OCI-LY3 (cell line): ENCODE results near the gene MTHFR.

Experiments
- H2AFZ ChIP-seq: fragments of 200-600, 300-600 bp; shearing (Covaris generic); 2 replicates; pipeline ENCODE4 v1.6.0; 2014; ENCODE audit warnings: antibody characterized with exemption, low read depth, low read length
- H3K27ac ChIP-seq: fragments of 200-600, 300-600 bp; sonication (generic); 2 replicates; pipeline ENCODE4 v1.5.1; 2014; ENCODE audit warnings: mild to moderate bottlenecking, low read length, moderate library complexity, mixed read lengths
- H3K27me3 ChIP-seq: fragments of 200-600, 300-600 bp; sonication (generic); 2 replicates; pipeline ENCODE4 v1.6.1; 2014; ENCODE audit warnings: low read depth, low read length, mixed read lengths
- H3K36me3 ChIP-seq: fragments of 200-600, 300-600 bp; sonication (generic); replicated peaks from 2 replicates; pipeline ENCODE3; 2014; ENCODE audit warnings: low read depth, low read length, mixed read lengths
- H3K4me1 ChIP-seq: fragments of 300-600, 200-600 bp; sonication (generic); 2 replicates; pipeline ENCODE4 v1.6.1; 2014; ENCODE audit warnings: low read length, mixed read lengths
- H3K4me2 ChIP-seq: fragments of 200-600, 300-600 bp; sonication (generic); 2 replicates; pipeline ENCODE4 v1.6.1; 2014; ENCODE audit warnings: low read length, mixed read lengths
- H3K4me3 ChIP-seq: fragments of 300-600, 200-600 bp; sonication (generic); 2 replicates; pipeline ENCODE4 v1.5.1; 2014; ENCODE audit warnings: antibody characterized with exemption, mild to moderate bottlenecking, low read length, moderate library complexity
- H3K79me2 ChIP-seq: fragments of 300-600, 200-600 bp; shearing (Covaris generic); 2 replicates; pipeline ENCODE4 v1.6.1; 2014; ENCODE audit warnings: mild to moderate bottlenecking, low read length, mixed read lengths
- H3K9ac ChIP-seq: fragments of 300-600, 200-600 bp; shearing (Covaris generic); 2 replicates; pipeline ENCODE4 v1.6.0; 2014; ENCODE audit warnings: mild to moderate bottlenecking, low read length, moderate library complexity
- H3K9me3 ChIP-seq: fragments of 200-600, 300-600 bp; shearing (Covaris generic); 2 replicates; pipeline ENCODE4 v1.6.1; 2014; ENCODE audit warnings: low read length, mixed read lengths; ENCODE audit not compliant: insufficient read depth
- H4K20me1 ChIP-seq: fragments of 200-600, 300-600 bp; sonication (generic); 2 replicates; pipeline ENCODE4 v1.6.1; 2016; ENCODE audit warnings: low read length, mixed read lengths; ENCODE audit not compliant: insufficient read depth
- EZH2phosphoT487 ChIP-seq: fragments of 200-600 bp; shearing (Covaris generic); IDR thresholded peaks from 2 replicates; pipeline ENCODE4 v1.6.1; 2018; ENCODE audit warnings: antibody characterized with exemption, mixed run types, low read depth
- TF ChIP-seq, protein P1 (sequence below): fragments of 200-600, 300-600 bp; sonication (generic); IDR thresholded peaks from 2 replicates; pipeline ENCODE4 v1.5.1; 2014; ENCODE audit warnings: antibody characterized with exemption, low read length, low read depth

MTHFR gene

DNA sequence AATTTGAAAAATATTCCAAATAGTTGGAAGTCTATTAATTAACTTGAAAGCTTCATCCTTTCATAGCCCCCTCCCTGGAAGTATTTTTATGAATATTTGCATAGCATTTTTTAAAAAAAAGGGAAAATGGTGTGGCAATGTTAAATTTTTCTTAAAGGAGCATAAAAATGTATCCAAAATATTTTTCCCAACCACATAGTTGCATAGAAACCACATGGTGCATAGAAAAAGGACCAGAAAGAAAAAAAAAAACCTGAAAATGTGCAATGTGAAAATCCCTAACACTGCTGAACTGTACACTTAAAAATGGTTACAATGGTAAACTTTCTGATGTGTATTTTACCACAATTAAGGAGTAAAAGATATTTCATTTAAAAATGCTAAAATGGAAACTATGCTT, 35.8 kb downstream of the MTHFR start:
- no peaks in the 10 kb centered on the region for H4K20me1 ChIP-seq
- no peaks in the 10 kb centered on the region for H3K79me2 ChIP-seq
- no peaks in the 10 kb centered on the region for H3K9me3 ChIP-seq
- H3K4me3 ChIP-seq, result no peak overlapping the region
- no peak overlapping the region for H3K9ac ChIP-seq
- H3K4me1 ChIP-seq, result peaks cover 8% of the 10 kb centered on the region
- TF ChIP-seq EZH2phosphoT487, result no peak
- TF ChIP-seq, protein P1, sequence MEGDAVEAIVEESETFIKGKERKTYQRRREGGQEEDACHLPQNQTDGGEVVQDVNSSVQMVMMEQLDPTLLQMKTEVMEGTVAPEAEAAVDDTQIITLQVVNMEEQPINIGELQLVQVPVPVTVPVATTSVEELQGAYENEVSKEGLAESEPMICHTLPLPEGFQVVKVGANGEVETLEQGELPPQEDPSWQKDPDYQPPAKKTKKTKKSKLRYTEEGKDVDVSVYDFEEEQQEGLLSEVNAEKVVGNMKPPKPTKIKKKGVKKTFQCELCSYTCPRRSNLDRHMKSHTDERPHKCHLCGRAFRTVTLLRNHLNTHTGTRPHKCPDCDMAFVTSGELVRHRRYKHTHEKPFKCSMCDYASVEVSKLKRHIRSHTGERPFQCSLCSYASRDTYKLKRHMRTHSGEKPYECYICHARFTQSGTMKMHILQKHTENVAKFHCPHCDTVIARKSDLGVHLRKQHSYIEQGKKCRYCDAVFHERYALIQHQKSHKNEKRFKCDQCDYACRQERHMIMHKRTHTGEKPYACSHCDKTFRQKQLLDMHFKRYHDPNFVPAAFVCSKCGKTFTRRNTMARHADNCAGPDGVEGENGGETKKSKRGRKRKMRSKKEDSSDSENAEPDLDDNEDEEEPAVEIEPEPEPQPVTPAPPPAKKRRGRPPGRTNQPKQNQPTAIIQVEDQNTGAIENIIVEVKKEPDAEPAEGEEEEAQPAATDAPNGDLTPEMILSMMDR, result no peak
- no peak overlapping the region for H2AFZ ChIP-seq
- H3K4me2 ChIP-seq, result no peak overlapping the region
- no peak overlapping the region for H3K27ac ChIP-seq
- no peaks in the 10 kb centered on the region for H3K36me3 ChIP-seq
- no peaks in the 10 kb centered on the region for H3K27me3 ChIP-seq

DNA sequence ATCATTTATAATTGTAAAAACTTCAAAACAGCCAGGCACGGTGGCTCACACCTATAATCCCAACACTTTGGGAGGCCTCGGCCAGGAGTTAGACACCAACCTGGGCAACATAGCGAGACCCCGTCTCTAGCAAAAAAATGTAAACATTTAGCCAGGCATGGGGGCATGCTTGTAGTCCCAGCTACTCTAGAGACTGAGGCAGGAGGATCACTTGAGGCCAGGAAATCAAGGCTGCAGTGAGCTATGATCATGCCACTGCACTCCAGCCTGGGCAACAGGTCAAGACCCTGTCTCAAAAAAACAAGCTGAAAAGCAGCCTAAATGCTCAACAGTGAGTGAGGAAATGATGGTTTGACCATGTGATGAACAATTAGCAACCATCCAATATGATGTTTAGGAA, 36.5 kb downstream of the MTHFR start:
- no peak overlapping the region for H3K4me3 ChIP-seq

DNA sequence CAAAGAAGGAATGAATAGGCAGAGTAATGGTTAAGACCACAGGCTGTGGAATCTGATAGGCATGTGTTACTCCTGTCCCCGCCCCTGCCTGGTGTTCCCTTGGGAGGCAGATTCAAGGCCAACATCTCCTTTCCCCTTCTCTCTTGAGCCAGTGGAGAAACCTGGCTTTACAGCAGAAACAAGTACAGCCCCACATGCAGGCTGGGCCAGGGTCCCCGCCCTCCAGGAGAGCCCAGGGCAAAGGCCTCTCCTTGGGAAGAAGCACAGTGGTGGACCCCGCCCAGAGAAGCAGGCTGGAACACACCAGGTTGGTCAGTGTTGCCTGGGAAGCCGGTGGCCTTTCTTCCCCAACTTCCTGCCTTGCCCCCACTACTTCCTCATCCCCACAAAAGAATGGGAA, 36.9 kb downstream of the MTHFR start:
- TF ChIP-seq, protein P1, result no peak
- no peak for TF ChIP-seq EZH2phosphoT487
- H3K27ac ChIP-seq, result no peak overlapping the region
- H3K9me3 ChIP-seq, result no peaks in the 10 kb centered on the region
- no peaks in the 10 kb centered on the region for H3K27me3 ChIP-seq
- no peak overlapping the region for H3K4me3 ChIP-seq
- H2AFZ ChIP-seq, result no peak overlapping the region
- H3K79me2 ChIP-seq, result no peaks in the 10 kb centered on the region
- no peaks in the 10 kb centered on the region for H3K36me3 ChIP-seq
- H3K9ac ChIP-seq, result no peak overlapping the region
- no peak overlapping the region for H3K4me2 ChIP-seq
- H4K20me1 ChIP-seq, result no peaks in the 10 kb centered on the region
- peaks cover 8% of the 10 kb centered on the region for H3K4me1 ChIP-seq

More for the DNA sequence above, 36.5 kb downstream of the MTHFR start:
- H3K36me3 ChIP-seq, result no peaks in the 10 kb centered on the region
- no peak overlapping the region for H3K27ac ChIP-seq
- no peaks in the 10 kb centered on the region for H3K79me2 ChIP-seq
- no peak overlapping the region for H2AFZ ChIP-seq
- peaks cover 8% of the 10 kb centered on the region for H3K4me1 ChIP-seq
- H4K20me1 ChIP-seq, result no peaks in the 10 kb centered on the region
- no peaks in the 10 kb centered on the region for H3K27me3 ChIP-seq
- TF ChIP-seq, protein P1, result no peak
- TF ChIP-seq EZH2phosphoT487, result no peak
- no peaks in the 10 kb centered on the region for H3K9me3 ChIP-seq
- H3K9ac ChIP-seq, result no peak overlapping the region
- no peak overlapping the region for H3K4me2 ChIP-seq

DNA sequence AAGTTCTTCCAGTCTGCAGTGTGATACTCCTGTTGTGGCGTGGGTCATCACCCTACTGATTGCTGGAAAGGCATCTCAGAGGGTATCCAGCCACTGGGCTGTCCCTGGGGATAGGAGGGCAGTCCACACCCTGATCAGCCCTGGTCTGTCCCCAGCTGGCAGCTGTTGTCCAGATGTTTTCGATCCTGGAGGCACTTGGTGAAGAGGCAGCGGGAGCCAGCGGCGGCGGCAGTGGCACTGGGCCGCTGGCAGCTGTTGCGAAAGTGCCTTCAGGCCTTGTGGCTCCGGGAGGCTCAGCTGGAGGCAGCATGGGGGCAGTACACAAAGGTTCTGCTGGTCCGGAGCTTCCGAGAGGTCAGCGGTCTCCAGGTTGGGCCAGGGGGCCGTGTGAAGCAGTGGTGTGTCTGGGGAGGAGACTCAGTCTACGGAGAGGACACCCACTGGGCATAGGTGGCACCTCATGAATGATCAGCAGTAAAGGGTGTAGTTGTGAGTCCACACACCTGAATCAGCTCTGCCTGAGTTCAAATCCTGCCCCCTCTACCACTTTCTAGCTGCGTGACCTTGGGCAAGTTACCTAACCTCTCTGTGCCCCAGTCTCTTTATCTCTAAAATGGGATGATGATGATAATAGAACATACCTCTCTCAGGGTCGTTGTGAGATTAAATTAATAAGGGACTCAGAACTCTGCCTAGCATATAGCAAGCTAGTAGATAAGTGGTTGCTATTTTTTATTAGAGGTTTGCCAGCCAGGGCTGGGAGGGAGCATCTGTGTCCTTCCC, 37.7 kb downstream of the MTHFR start:
- H4K20me1 ChIP-seq, result no peaks in the 10 kb centered on the region
- H3K4me3 ChIP-seq, result no peak overlapping the region
- no peaks in the 10 kb centered on the region for H3K79me2 ChIP-seq
- TF ChIP-seq, protein P1, result no peak
- TF ChIP-seq EZH2phosphoT487, result no peak
- H3K27ac ChIP-seq, result no peak overlapping the region
- no peak overlapping the region for H2AFZ ChIP-seq
- H3K9me3 ChIP-seq, result no peaks in the 10 kb centered on the region
- H3K36me3 ChIP-seq, result no peaks in the 10 kb centered on the region
- no peak overlapping the region for H3K9ac ChIP-seq
- H3K4me1 ChIP-seq, result peaks cover 8% of the 10 kb centered on the region
- no peak overlapping the region for H3K4me2 ChIP-seq
- no peaks in the 10 kb centered on the region for H3K27me3 ChIP-seq
